Kasumi-1 (cell line): ENCODE data around the gene SH3RF3.

Experiments
- DNase-seq, 2 experiments: peaks; one replicate each; lab custom pipeline; 2025; lab: John Stamatoyannopoulos, UW

SH3RF3 gene

GRCh38 chr2:109337221-109337620, 208.2 kb downstream of the SH3RF3 start:
- DNase-seq: no peak

GRCh38 chr2:109339519-109339966, 210.5 kb downstream of the SH3RF3 start:
- DNase-seq: no peak

- no peak for DNase-seq
These were observed 211.4 kb downstream of the SH3RF3 start for GRCh38 chr2:109340381-109340780.

- no peak for DNase-seq
These were observed 212.6 kb downstream of the SH3RF3 start for GRCh38 chr2:109341355-109342255.

- no peak for DNase-seq
These were observed 213.3 kb downstream of the SH3RF3 start for GRCh38 chr2:109342256-109342850.

- DNase-seq: no peak
These were observed 213.9 kb downstream of the SH3RF3 start for GRCh38 chr2:109342930-109343329.

- DNase-seq: no peak
These were observed 214.5 kb downstream of the SH3RF3 start for GRCh38 chr2:109343460-109343859.

- DNase-seq: no peak
These were observed 215.3 kb downstream of the SH3RF3 start for GRCh38 chr2:109344270-109344805.

- DNase-seq: no peak
These were observed 216.1 kb downstream of the SH3RF3 start for GRCh38 chr2:109345091-109345490.

- DNase-seq: no peak
These were observed 216.9 kb downstream of the SH3RF3 start for GRCh38 chr2:109345653-109346480.

- DNase-seq: no peak
These were observed 217.7 kb downstream of the SH3RF3 start for GRCh38 chr2:109346601-109347228.

- no peak for DNase-seq
These were observed 218.6 kb downstream of the SH3RF3 start for GRCh38 chr2:109347626-109348025.

GRCh38 chr2:109348190-109348589, 219.2 kb downstream of the SH3RF3 start:
- no peak for DNase-seq

GRCh38 chr2:109348671-109349502, 219.9 kb downstream of the SH3RF3 start:
- peak; percentile 79 to 87 for DNase-seq

GRCh38 chr2:109349503-109350465, 220.8 kb downstream of the SH3RF3 start:
- peak; percentile 21 for DNase-seq

- DNase-seq: no peak
These were observed 221.5 kb downstream of the SH3RF3 start for GRCh38 chr2:109350526-109350925.

- DNase-seq: peak; percentile 24 to 44
These were observed 222.3 kb downstream of the SH3RF3 start for GRCh38 chr2:109351164-109351756.

GRCh38 chr2:109352056-109352897, 223.3 kb downstream of the SH3RF3 start:
- no peak for DNase-seq
